Stimulated activated CD4-positive, alpha-beta T cell treated with anti-CD3 and anti-CD28 coated beads, Interleukin-15, amount 100 ng/mL, for 24 hours (primary cell): Measurements from ENCODE around the gene PRR33.

Experiments
- DNase-seq: peaks from one replicate; pipeline ENCODE4 v3.0.0-alpha.2; 2020

Gene PRR33

GRCh38 chr11:1927848-1928469 lies 36.3 kb upstream of the PRR33 start:
- DNase-seq = no peak

DNA sequence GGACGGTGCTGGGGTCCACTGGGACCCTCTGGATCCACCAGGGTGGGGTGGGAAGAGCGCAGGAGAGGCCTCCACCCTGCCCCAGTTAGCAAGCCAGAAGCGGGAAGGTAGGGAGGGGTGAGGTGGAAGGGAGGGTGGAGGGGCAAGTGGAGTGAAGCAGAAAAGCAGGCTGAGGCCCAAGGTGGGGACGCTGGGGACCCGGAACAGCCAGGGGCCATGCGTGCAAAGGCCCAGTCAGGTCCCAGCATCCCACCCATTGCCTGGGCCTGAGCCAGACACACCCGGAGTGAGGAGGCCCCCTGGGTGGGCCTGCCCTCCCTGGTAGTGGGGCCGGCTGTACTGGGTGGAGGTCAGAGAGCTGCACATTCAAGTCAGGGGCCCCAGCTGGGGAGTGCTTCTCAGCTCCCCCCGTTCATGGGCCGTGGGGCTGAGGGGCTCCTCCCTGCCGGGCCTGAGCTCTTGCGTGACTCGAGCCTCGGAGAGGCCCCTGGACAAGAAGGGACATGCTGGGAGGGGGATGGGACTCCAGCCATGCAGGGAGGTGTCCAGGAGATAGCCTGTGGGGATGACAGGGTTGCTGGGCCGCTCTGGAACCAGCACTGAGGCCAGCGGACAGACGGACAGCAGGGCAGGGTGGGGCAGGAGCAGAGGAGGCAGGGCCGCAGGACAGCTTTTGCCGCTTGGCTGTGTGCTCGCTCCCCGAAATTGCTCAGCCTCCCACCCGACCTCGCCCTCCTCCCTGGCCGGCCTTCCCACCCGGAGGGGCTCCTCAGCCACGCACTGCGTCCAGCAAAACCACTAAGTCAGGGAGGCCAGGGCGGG lies 35.5 kb upstream of the PRR33 start:
- no peak for DNase-seq

- DNase-seq = no peak
These were observed 34.7 kb upstream of the PRR33 start for GRCh38 chr11:1926156-1927025.

DNA sequence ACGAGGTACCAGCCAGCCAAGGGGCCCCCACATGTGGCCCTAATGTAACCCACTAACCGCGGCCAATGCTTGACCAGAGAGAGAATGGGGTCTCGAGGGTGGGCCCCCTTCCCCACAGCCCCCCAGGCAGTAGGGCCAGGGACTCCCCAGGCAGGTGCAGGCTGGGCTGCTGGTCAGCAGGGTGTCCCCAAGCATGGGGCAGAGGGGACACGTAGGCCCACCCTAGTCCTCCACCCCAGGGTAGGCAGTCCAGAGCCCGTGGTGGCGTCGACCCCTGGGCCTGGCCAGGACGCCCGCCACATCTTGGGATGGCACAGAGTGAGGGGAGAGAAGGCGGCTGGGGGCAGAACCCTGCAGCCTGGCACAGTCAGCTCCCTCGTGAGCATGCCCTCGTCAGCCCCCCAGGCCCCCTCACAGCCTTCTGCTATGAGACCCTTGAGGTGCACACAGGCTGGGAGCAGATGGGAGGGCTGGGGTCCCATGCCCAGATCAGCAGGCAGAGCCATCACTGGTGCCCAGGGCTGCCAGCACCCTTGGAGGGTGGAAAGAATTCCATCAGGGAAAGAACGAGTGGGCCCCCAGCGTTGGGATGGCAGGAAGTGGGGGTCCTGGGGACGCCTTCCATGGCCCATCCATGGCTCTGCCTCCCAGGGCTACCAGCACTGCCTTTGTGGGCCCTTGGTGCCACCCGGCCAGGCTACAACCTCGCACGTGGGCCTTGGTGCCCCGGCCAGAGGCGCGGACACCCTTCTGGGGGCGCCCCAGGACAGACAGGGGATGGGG lies 33.9 kb upstream of the PRR33 start:
- no peak for DNase-seq

DNA sequence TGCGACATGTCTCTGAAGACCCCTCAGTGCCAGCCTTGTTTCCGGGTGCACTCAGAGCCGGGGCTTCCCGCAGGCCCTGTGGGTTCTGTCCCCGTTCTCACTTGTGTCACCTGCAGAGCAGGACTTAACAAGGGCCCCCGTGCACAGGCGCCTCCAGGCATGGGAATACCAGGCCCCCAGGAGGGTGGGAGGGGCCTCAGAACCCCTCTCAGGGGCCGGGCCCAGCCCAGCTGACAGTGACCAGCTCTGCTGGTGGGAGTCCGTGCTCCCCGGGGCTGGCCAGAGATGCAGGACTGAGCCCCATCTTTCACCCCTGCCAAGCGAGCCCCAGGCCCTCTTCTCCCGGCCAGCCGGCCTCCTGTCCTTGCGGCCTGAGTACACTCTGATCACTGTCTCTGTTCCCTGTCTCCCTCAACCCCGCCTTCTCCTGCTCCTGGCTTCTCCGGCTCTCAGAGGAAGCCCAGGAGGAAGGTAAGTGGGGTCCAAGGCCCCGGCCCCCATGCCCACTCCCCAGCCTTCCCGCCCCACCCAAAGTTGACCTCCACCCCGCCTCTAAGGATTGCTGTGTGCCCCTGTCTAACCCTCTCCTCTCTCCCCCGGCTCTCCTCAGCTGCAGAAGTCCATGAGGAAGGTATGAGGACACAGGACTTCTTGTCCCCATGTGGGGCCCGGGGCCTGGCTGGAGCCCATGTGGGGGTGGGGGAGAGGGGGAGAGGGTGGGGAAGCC lies 33.1 kb upstream of the PRR33 start:
- no peak for DNase-seq

GRCh38 chr11:1924181-1924580 lies 32.5 kb upstream of the PRR33 start:
- no peak for DNase-seq

GRCh38 chr11:1923201-1923956 lies 31.7 kb upstream of the PRR33 start:
- no peak for DNase-seq

GRCh38 chr11:1922481-1923081 lies 30.9 kb upstream of the PRR33 start:
- no peak for DNase-seq

- DNase-seq = no peak
These were observed 30.0 kb upstream of the PRR33 start for GRCh38 chr11:1921574-1922141.

- DNase-seq = no peak
These were observed 29.3 kb upstream of the PRR33 start for GRCh38 chr11:1920909-1921573.

- no peak for DNase-seq
These were observed 28.6 kb upstream of the PRR33 start for GRCh38 chr11:1920128-1920908.

DNA sequence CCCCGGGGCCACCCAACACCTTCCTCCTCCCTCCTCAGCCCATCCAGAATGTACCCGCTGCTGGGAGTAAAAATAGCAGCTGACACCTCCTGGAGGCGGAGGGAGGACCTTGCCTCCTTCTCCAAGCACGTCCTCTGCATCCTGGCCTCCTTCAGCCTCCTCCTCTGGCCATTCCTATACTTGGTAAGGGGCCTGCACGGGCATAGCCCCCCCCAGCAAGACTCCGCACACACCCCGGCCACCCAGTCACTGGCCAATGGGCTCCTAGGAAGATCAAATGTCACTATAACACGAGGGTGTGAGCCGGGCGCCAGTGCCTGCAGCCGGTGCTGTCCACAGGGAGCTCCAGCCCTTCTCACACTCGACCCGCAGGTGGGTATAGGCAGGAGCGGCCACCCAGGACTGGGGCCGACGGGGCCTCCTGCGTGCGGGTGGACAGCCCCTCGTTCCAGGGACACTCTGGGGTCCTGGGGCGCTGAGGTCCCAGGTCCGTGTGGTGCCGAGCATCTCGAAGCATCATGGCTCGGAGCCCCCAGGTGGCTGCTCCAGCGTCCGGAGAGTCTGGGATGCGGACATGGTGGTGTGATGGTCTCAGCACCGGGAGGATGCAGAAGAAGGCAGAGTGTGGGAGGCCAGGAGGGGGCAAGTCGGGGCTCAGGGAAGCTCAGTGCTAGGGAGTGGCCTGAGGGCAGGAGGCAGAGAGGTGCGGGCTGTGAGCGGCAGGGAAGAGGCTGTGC lies 27.9 kb upstream of the PRR33 start, which contains the start of gene TNNT3:
Gene TNNT3, plus strand, starts transcription at position 313 of the 737 bp plus-strand sequence. CDS start 3,172 bp downstream, outside the sequence.
- DNase-seq = no peak

GRCh38 chr11:1918436-1919315 lies 27.0 kb upstream of the PRR33 start:
- no peak for DNase-seq

GRCh38 chr11:1917523-1918435 lies 26.1 kb upstream of the PRR33 start:
- DNase-seq = no peak

- no peak for DNase-seq
These were observed 25.4 kb upstream of the PRR33 start for GRCh38 chr11:1916986-1917522.
